SK-N-SH treated with all-trans-retinoic acid at 6 μM for 48 hours (cell line): ENCODE measurements around the gene CD28.

Source experiments
- ARNTL ChIP-seq: fragments of 450-650 bp; formaldehyde crosslinking; IDR thresholded peaks from 2 replicates; pipeline ENCODE4 v1.5.0; 2020; ENCODE audit warnings: low read depth, mild to moderate bottlenecking, moderate library complexity, borderline replicate concordance
- BACH2 ChIP-seq: fragments of 250-450 bp; sonication (Bioruptor Pico); IDR thresholded peaks from 2 replicates; pipeline ENCODE4 v1.9.0; 2021; ENCODE audit warnings: mild to moderate bottlenecking, borderline replicate concordance
- ZNF565 ChIP-seq: fragments of 450-650 bp; formaldehyde crosslinking; conservative IDR thresholded peaks from 2 replicates; pipeline ENCODE4 v1.5.0; 2020; ENCODE audit warnings: low read depth, mild to moderate bottlenecking, moderate library complexity
- TF ChIP-seq, protein P1 (sequence below): fragments of 250-450 bp; sonication (Bioruptor Pico); IDR thresholded peaks from 2 replicates; pipeline ENCODE4 v1.5.1; 2020; ENCODE audit warnings: low read depth, mild to moderate bottlenecking, moderate library complexity

DNA sequence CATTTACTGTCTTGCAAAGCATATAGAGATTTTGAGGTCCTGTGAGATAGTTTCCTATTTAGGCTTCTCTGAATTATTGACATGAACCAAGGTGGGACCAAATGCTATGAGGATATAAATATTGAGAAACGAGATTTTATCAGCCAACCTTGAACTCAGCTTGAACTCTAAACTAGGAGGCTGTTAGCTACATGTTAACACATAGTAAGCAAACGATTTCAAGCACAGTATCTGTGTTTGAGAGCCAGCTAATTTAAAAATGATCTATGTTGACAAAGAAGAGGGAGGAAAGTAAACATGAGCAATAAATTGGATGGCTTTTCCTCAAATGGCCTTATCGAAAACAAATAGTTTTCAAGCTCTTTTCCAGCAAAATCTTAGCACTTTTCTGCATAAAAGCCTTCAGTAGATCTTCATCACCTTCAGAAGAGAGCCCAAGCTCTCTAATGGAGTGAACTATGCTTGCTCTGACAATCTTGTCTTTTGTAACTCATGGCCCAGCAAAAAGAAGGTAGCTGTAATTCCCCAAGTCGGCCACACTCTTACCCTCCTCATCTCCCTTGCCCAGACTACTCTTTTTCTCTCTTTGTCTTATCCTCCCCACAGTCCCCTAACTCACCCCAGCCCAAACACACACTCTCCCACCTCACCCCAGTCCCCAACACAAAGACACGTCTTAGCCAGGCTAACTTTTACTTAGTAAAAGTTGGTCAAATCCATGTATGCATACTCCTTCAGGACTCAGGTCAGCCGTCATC lies 14.7 kb downstream of the CD28 start:
- no peak for TF ChIP-seq BACH2
- no peak for TF ChIP-seq ZNF565 (CRISPR knock-in tag)
- TF ChIP-seq ARNTL (CRISPR knock-in tag): no peak
- TF ChIP-seq, protein P1, sequence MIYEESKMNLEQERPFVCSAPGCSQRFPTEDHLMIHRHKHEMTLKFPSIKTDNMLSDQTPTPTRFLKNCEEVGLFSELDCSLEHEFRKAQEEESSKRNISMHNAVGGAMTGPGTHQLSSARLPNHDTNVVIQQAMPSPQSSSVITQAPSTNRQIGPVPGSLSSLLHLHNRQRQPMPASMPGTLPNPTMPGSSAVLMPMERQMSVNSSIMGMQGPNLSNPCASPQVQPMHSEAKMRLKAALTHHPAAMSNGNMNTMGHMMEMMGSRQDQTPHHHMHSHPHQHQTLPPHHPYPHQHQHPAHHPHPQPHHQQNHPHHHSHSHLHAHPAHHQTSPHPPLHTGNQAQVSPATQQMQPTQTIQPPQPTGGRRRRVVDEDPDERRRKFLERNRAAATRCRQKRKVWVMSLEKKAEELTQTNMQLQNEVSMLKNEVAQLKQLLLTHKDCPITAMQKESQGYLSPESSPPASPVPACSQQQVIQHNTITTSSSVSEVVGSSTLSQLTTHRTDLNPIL (CRISPR knock-in tag): no peak
